H1 (cell line): ENCODE data around the gene IGSF23. TPM values are rescaled to one million over a fixed set of nuclear protein-coding genes. Genes with fewer than 3 reads are reported as not detected.

Source experiments
- CTCF ChIA-PET: fragments of 300-600 bp; sonication (Branson Sonifier 250); formaldehyde crosslinking; loops from one replicate; lab custom pipeline; 2021; ENCODE audit not compliant: partially characterized antibody; lab: Charles Lee
- POLR2A ChIA-PET: fragments of 300-600 bp; sonication (Branson Sonifier 250); formaldehyde crosslinking; loops from one replicate; lab custom pipeline; 2021; ENCODE audit warnings: inconsistent platforms; ENCODE audit not compliant: partially characterized antibody; lab: Charles Lee
- DNase-seq, 2 experiments: peaks; one replicate each; pipeline versions ENCODE4 v3.0.0 to v3.0.0-alpha.2; 2010 to 2022; ENCODE audit warnings: low spot score in 2 of 2, low read depth in 1 of 2, mixed read lengths in 1 of 2
- FAIRE-seq: peaks from 2 replicates; lab custom pipeline; 2011; peaks lifted over from hg19 to GRCh38; lab: Jason Lieb, UNC
- H2AFZ ChIP-seq: 2 replicates; pipeline ENCODE4 v1.8.1; 2012; ENCODE audit warnings: low read length, inconsistent platforms
- H2AK5ac ChIP-seq: 2 replicates; pipeline ENCODE4 v1.6.1; 2013; ENCODE audit warnings: low read depth, low read length
- H2BK120ac ChIP-seq: replicated peaks from 2 replicates; pipeline ENCODE3; 2013; ENCODE audit warnings: low read depth, low read length, inconsistent platforms
- H2BK12ac ChIP-seq: 2 replicates; pipeline ENCODE4 v1.6.1; 2013; ENCODE audit warnings: low read depth, low read length
- H2BK15ac ChIP-seq: 2 replicates; pipeline ENCODE4 v1.6.1; 2013; ENCODE audit warnings: low read length
- H2BK20ac ChIP-seq: 2 replicates; pipeline ENCODE4 v1.6.1; 2013; ENCODE audit warnings: low read length
- H2BK5ac ChIP-seq: 2 replicates; pipeline ENCODE4 v1.6.1; 2013; ENCODE audit warnings: low read depth, low read length
- H3K14ac ChIP-seq: 2 replicates; pipeline ENCODE4 v1.6.1; 2013; ENCODE audit warnings: inconsistent platforms; ENCODE audit not compliant: insufficient read length
- H3K18ac ChIP-seq: 2 replicates; pipeline ENCODE4 v1.6.1; 2013; ENCODE audit warnings: low read length; ENCODE audit errors: extremely low read depth
- H3K23ac ChIP-seq: 2 replicates; pipeline ENCODE4 v1.6.1; 2013; ENCODE audit warnings: inconsistent platforms; ENCODE audit not compliant: insufficient read length
- H3K23me2 ChIP-seq: 2 replicates; pipeline ENCODE4 v1.6.1; 2013; ENCODE audit warnings: low read depth, low read length
- H3K27ac ChIP-seq: 2 replicates; pipeline ENCODE4 v1.6.1; 2011; ENCODE audit warnings: low read depth, low read length, inconsistent platforms
- H3K27me3 ChIP-seq, 4 experiments: replicated peaks in 1 of 4; 1 replicate in 1 of 4; 2 replicates in 3 of 4; pipeline versions ENCODE4 v1.6.1 to v1.8.1; 2011 to 2013; ENCODE audit warnings: low read length in 3 of 4, mild to moderate bottlenecking in 3 of 4, inconsistent platforms in 2 of 4, mixed read lengths in 2 of 4, moderate library complexity in 1 of 4; ENCODE audit not compliant: control insufficient read depth in 3 of 4, insufficient read depth in 3 of 4; ENCODE audit errors: extremely low read depth in 1 of 4
- H3K36me3 ChIP-seq, 4 experiments: 2 replicates each; pipeline versions ENCODE4 v1.6.1 to v1.8.1; 2011 to 2013; ENCODE audit warnings: mild to moderate bottlenecking in 4 of 4, low read length in 3 of 4, moderate library complexity in 2 of 4, control low read depth in 1 of 4, inconsistent platforms in 1 of 4; ENCODE audit not compliant: insufficient read depth in 4 of 4, control insufficient read depth in 2 of 4
- H3K4ac ChIP-seq: replicated peaks from 2 replicates; pipeline ENCODE3; 2013; ENCODE audit warnings: low read length, low read depth, mixed read lengths, inconsistent platforms; ENCODE audit not compliant: insufficient read length
- H3K4me1 ChIP-seq, 4 experiments: replicated peaks in 1 of 4; 1 replicate in 1 of 4; 2 replicates in 3 of 4; pipeline versions ENCODE4 v1.6.1 to v1.8.1; 2011 to 2013; ENCODE audit warnings: low read length in 3 of 4, inconsistent platforms in 2 of 4, mixed read lengths in 1 of 4; ENCODE audit not compliant: insufficient read depth in 4 of 4, control insufficient read depth in 3 of 4
- H3K4me2 ChIP-seq, 2 experiments: 2 replicates each; pipeline versions ENCODE4 v1.6.1 to v1.8.1; 2011 to 2013; ENCODE audit warnings: low read depth in 2 of 2, low read length in 2 of 2, control low read depth in 1 of 2, inconsistent platforms in 1 of 2, mild to moderate bottlenecking in 1 of 2; ENCODE audit not compliant: insufficient read depth in 1 of 2
- H3K4me3 ChIP-seq, 4 experiments: fragments of 200-600, 300-600 bp in 1 of 4; sonication (generic), shearing (Covaris generic), sonication (Bioruptor Twin) in 1 of 4; 2 replicates each; pipeline versions ENCODE4 v1.5.1 to v1.8.1; 2011 to 2016; ENCODE audit warnings: low read length in 4 of 4, low read depth in 3 of 4, control low read depth in 2 of 4, inconsistent platforms in 2 of 4, mild to moderate bottlenecking in 2 of 4, mixed read lengths in 1 of 4, moderate library complexity in 1 of 4; ENCODE audit not compliant: insufficient read depth in 2 of 4; ENCODE audit errors: extremely low read depth in 1 of 4
- H3K56ac ChIP-seq: replicated peaks from 2 replicates; pipeline ENCODE3; 2013; ENCODE audit warnings: low read depth, mild to moderate bottlenecking, mixed read lengths, low read length, inconsistent platforms; ENCODE audit not compliant: insufficient read length
- H3K79me1 ChIP-seq: 2 replicates; pipeline ENCODE4 v1.6.1; 2013; ENCODE audit warnings: low read depth, low read length, control low read depth
- H3K79me2 ChIP-seq, 2 experiments: 2 replicates each; pipeline versions ENCODE4 v1.6.1 to v1.8.1; 2012 to 2013; ENCODE audit warnings: low read length in 2 of 2, mild to moderate bottlenecking in 2 of 2, inconsistent platforms in 1 of 2; ENCODE audit not compliant: insufficient read depth in 2 of 2, control insufficient read depth in 1 of 2
- H3K9ac ChIP-seq, 4 experiments: replicated peaks in 1 of 4; 1 replicate in 1 of 4; 2 replicates in 3 of 4; pipeline versions ENCODE4 v1.6.1 to v1.8.1; 2011 to 2013; ENCODE audit warnings: low read depth in 3 of 4, low read length in 3 of 4, control low read depth in 2 of 4, mild to moderate bottlenecking in 2 of 4, moderate library complexity in 2 of 4, inconsistent platforms in 1 of 4; ENCODE audit errors: extremely low read depth in 1 of 4
- H3K9me3 ChIP-seq, 2 experiments: 2 replicates each; pipeline versions ENCODE4 v1.6.1 to v1.8.1; 2012 to 2013; ENCODE audit warnings: mild to moderate bottlenecking in 2 of 2, moderate library complexity in 2 of 2, control low read depth in 1 of 2, inconsistent platforms in 1 of 2, low read depth in 1 of 2, low read length in 1 of 2, mixed read lengths in 1 of 2; ENCODE audit not compliant: insufficient read depth in 2 of 2
- H4K20me1 ChIP-seq, 2 experiments: replicated peaks in 1 of 2; 2 replicates each; pipeline versions ENCODE3 to v1.8.1; 2011 to 2013; ENCODE audit warnings: inconsistent platforms in 2 of 2, low read length in 2 of 2, mild to moderate bottlenecking in 1 of 2; ENCODE audit not compliant: insufficient read depth in 2 of 2, control insufficient read depth in 1 of 2
- H4K5ac ChIP-seq: 2 replicates; pipeline ENCODE4 v1.6.1; 2013; ENCODE audit warnings: low read length, low read depth, mixed read lengths, inconsistent platforms; ENCODE audit not compliant: insufficient read length
- H4K8ac ChIP-seq: 2 replicates; pipeline ENCODE4 v1.8.0; 2013; ENCODE audit warnings: mild to moderate bottlenecking, moderate library complexity, low read length, inconsistent platforms; ENCODE audit not compliant: insufficient read depth; ENCODE audit errors: extremely low read depth
- H4K91ac ChIP-seq: replicated peaks from 2 replicates; pipeline ENCODE3; 2013; ENCODE audit warnings: low read length, mixed read lengths, inconsistent platforms; ENCODE audit not compliant: insufficient read length
- CBX8 ChIP-seq: fragments of 300-800, 300-1000 bp; sonication (generic); IDR thresholded peaks from 2 replicates; pipeline ENCODE4 v1.7.1; 2016; ENCODE audit warnings: low read depth, low read length, borderline replicate concordance
- CREB1 ChIP-seq: IDR thresholded peaks from 2 replicates; pipeline ENCODE4 v1.6.1; 2012; ENCODE audit warnings: inconsistent platforms
- CTCF ChIP-seq, 3 experiments: IDR thresholded peaks; 1 replicate in 2 of 3; 2 replicates in 1 of 3; pipeline versions ENCODE4 v1.5.1 to v1.6.1; 2011; ENCODE audit warnings: low read length in 3 of 3, mild to moderate bottlenecking in 3 of 3, inconsistent platforms in 2 of 3, low read depth in 1 of 3, moderate library complexity in 1 of 3; ENCODE audit not compliant: insufficient read depth in 1 of 3; ENCODE audit errors: control extremely low read depth in 1 of 3
- GTF2F1 ChIP-seq: IDR thresholded peaks from 2 replicates; pipeline ENCODE4 v1.6.1; 2012; ENCODE audit warnings: low read depth, low read length, improper control_type of control experiment, borderline replicate concordance
- SP1 ChIP-seq: IDR thresholded peaks from 2 replicates; pipeline ENCODE4 v1.6.1; 2011; ENCODE audit warnings: low read depth, low read length
- TAF7 ChIP-seq: optimal IDR thresholded peaks from 2 replicates; pipeline ENCODE3; 2011; ENCODE audit warnings: low read depth, mild to moderate bottlenecking, inconsistent platforms, low read length, moderate library complexity, borderline replicate concordance
- WGBS, 2 experiments: shearing (Covaris generic) in 1 of 2; methylation state at CpG; one replicate each; pipeline versions ENCODE4 v1.1.6 to v1.1.7; 2013 to 2015; ENCODE audit warnings: low lambda C conversion rate in 2 of 2, mixed read lengths in 2 of 2, inconsistent platforms in 1 of 2, low coverage in 1 of 2, missing lambda C conversion rate in 1 of 2; ENCODE audit not compliant: insufficient replicate concordance in 2 of 2, insufficient coverage in 1 of 2, insufficient read length in 1 of 2; ENCODE audit errors: extremely low coverage in 1 of 2, missing lambda C conversion rate in 1 of 2; 5-methylcytosine and 5-hydroxymethylcytosine counted together
- polyA plus RNA-seq, 7 experiments: library from polyadenylated mRNA; depleted of rRNA in 3 of 7; stranded (reverse) in 5 of 7; unstranded in 2 of 7; fragments of >200 nt in 5 of 7; fragments of 200-250 nt in 2 of 7; gene quantifications; 1 replicate in 5 of 7; 2 replicates in 1 of 7; 4 replicates in 1 of 7; pipeline versions ENCODE4 v1.2.1 to v1.2.3, GENCODE V29; 2011 to 2013; ENCODE audit warnings: missing spikeins in 2 of 7, mixed read lengths in 2 of 7
- total RNA-seq: library from RNA; stranded (reverse); fragmentation: NEBNext Ultra II Directional; extraction: Animal tissue kit (Norgen Biotek cat#: 25700); gene quantifications from 2 replicates; pipeline ENCODE4 v1.2.1, GENCODE V29; 2021

Gene IGSF23
- total and polyA plus RNA-seq, 2 of the 8 experiments (the other 6 are each of a cell fraction or from before 2014, with no cell fraction given), result not detected

DNA sequence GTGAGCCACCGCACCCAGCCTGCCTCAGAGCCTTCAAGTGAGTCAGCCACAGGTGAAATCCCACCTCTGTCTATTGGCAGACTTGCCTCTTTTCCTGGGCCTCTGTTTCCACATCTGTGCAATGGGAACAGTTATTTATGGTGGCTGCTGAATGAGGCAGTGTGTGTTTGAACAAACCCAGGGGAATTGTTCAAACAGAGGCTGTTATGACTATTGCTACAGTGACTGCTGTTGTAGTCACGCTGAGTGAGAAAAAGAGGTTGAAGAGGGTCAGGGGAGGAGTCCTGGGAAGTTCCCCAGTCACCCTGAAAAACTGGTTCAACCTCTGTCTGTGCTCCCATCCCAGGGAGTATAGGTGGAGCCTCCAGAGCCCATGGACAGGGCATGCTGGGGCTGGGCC lies 58.0 kb downstream of the IGSF23 start, which contains the start of gene CEACAM19:
Gene CEACAM19, plus strand, starts transcription at position 83 of the 400 bp plus-strand sequence. CDS start 450 bp downstream, outside the sequence.
- POLR2A ChIA-PET, result no interaction called here
- Histone ChIP-seq H2BK120ac (no peak within 1 kb of the TSS), H2AK5ac (no peak within 1 kb of the TSS), H3K27ac (no peak within 1 kb of the TSS), H2BK5ac (no peak within 1 kb of the TSS), H3K56ac (no peak within 1 kb of the TSS), H3K23ac (no peak within 1 kb of the TSS), H3K79me2 (no peaks in the 10 kb centered on the region), H3K4me3 (no peak within 1 kb of the TSS), H3K9me3 (no peaks in the 10 kb centered on the region), H3K4me1 (no peaks in the 10 kb centered on the region; a peak in 1 of 7 replicates), H3K14ac (no peak within 1 kb of the TSS), H3K36me3 (no peaks in the 10 kb centered on the region), H4K8ac (no peak within 1 kb of the TSS; the same call in 1 of the 2 replicates), H3K23me2 (no peaks in the 10 kb centered on the region), H4K20me1 (no peaks in the 10 kb centered on the region), H4K91ac (no peak within 1 kb of the TSS), H3K18ac (no peak within 1 kb of the TSS; the same call in 1 of the 2 replicates), H2AFZ (no peak within 1 kb of the TSS), H2BK15ac (no peak within 1 kb of the TSS), H4K5ac (no peak within 1 kb of the TSS), H2BK20ac (no peak within 1 kb of the TSS), H3K79me1 (no peaks in the 10 kb centered on the region), H3K4me2 (no peak within 1 kb of the TSS), H3K4ac (no peak within 1 kb of the TSS), H2BK12ac (no peak within 1 kb of the TSS), H3K27me3 (no peaks in the 10 kb centered on the region), H3K9ac (no peak within 1 kb of the TSS)
- WGBS, 2 experiments, result 87% methylated on average over 2 of the region's 2 CpGs; no CpG with 5 or more reads in 1 of the 2 experiments
- no peak for TF ChIP-seq TAF7
- no peak for TF ChIP-seq GTF2F1
- TF ChIP-seq SP1, result no peak
- TF ChIP-seq CREB1, result no peak
- no peak for TF ChIP-seq CTCF (IDR thresholded peaks at IDR 0.05; ENCODE audit: control extremely low read depth in 1 of 3, insufficient read depth in 1 of 3, low read depth in 1 of 3, low read length in 3 of 3)
- no peak for TF ChIP-seq CBX8
- DNase-seq (no peak), FAIRE-seq (no peak)
- CTCF ChIA-PET, result interaction anchor here (0.6 to 2.0 kb wide), 5 partner anchors 8 to 101 kb away, joined by 3 to 6 read pairs (median 4); no protein-coding TSS in a partner anchor
